T-helper 1 cell treated with Interleukin-12 subunit alpha and Interleukin-12 subunit beta and Interleukin-4 antibody, amounts not matched to agents 30 μg/mL and 1 μg/mL, for 36 hours (primary cell): ENCODE measurements around the gene PSMD1.
A peak's percentile ranks its signal among the peaks of the same experiment; 100 is the strongest.
"Not testable (repeated sequence)": the region's sequence is repeated elsewhere in the genome, so short reads cannot be mapped to it uniquely, and the experiment has no call there.

ENCODE experiments used
- H3K27ac Mint-ChIP-seq: one replicate; pipeline ENCODE4 v1.8.0; 2021; ENCODE audit warnings: mild to moderate bottlenecking, mixed read lengths
- H3K27me3 Mint-ChIP-seq: one replicate; pipeline ENCODE4 v1.8.0; 2021; ENCODE audit warnings: low read depth, mixed read lengths
- H3K36me3 Mint-ChIP-seq: one replicate; pipeline ENCODE4 v1.8.0; 2021; ENCODE audit warnings: low read depth, mixed read lengths
- H3K4me1 Mint-ChIP-seq: one replicate; pipeline ENCODE4 v1.8.0; 2021; ENCODE audit warnings: low read depth, mixed read lengths
- H3K4me3 Mint-ChIP-seq: one replicate; pipeline ENCODE4 v1.8.0; 2021; ENCODE audit warnings: mild to moderate bottlenecking, moderate library complexity, mixed read lengths
- H3K9me3 Mint-ChIP-seq: one replicate; pipeline ENCODE4 v1.8.0; 2021; ENCODE audit warnings: mixed read lengths

PSMD1 gene

DNA sequence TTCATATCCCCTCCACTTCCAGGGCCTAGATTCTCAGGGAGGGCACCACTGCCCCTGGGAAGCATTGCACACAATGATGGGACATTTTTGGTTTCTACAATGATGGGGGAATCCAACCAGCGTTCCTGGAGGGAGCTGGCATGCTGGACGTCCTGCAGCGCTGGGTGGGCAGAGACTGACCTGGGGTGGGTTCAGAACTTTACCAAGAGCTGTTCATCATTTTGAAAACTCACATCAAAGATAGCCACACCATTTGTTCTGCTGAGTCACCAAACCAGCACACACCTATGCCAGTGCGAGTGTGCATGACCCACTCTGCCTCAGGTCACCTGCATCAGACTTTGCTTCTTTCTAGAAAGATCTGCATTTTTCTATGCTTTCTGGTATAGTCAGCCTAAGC lies 127.7 kb downstream of the PSMD1 start:
- H3K4me3 Mint-ChIP-seq = no peak overlapping the region
- no peak overlapping the region for H3K27ac Mint-ChIP-seq
- H3K4me1 Mint-ChIP-seq = peaks cover 9% of the 10 kb centered on the region
- no peaks in the 10 kb centered on the region for H3K36me3 Mint-ChIP-seq
- peaks cover 3% of the 10 kb centered on the region for H3K27me3 Mint-ChIP-seq
- H3K9me3 Mint-ChIP-seq = no peaks in the 10 kb centered on the region

DNA sequence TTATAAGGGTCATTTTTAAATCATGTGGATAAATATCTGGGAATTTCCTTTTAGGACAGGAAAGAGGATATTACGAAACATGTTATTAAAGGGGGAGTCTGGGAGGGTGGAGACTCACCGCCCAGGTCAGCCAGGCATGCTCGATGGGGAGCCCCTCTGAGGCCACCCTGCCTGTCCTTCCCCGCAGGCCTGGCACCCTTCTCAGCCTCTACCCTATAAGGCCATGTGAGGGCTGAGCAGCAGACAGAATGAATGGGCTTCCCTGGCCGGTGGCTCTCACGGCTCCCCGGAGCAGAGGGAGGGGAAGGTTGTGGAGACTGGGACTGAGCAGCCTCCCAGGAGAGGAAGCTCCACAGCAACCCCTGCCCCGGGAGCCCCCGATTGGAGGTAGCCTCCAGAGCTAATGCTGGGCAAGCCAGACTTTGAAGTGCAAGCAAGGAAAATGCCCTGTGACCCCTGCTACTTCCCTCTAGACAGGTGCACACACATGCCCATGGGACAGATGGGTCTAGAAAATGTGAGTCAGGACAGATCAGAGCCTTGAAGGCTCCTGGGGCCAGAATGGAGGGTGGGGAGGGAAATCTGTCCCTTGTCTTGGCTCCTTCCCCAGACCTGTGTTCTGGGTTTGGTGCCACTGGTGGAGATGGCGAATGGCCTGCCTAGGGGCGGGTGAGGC lies 128.5 kb downstream of the PSMD1 start:
- Mint-ChIP-seq H3K9me3 (no peaks in the 10 kb centered on the region), H3K27me3 (peaks cover 9% of the 10 kb centered on the region), H3K4me1 (peaks cover 2% of the 10 kb centered on the region), H3K36me3 (no peaks in the 10 kb centered on the region), H3K27ac (no peak overlapping the region), H3K4me3 (no peak overlapping the region)

DNA sequence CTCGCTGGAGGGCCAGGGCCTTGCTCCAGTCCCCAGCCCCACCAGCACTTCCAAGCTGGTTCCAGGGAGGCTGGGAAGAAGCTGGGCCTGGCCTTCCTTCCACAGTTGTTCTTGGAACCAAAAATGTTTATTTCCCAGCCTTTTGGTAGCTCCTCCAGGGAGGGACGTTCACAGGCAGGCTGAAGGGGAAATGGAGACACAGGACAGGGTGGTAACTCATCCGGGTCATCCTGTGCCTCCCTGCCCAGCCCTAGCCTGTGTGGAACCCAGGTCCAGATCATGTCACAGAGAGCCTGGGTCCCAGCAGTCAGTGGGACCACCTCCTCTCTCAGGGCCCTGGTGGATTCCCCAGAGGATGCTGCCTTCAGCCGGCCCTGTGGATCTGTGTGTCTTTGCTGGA lies 129.2 kb downstream of the PSMD1 start:
- Mint-ChIP-seq H3K36me3 (no peaks in the 10 kb centered on the region), H3K4me3 (no peak overlapping the region), H3K9me3 (no peaks in the 10 kb centered on the region), H3K27me3 (peaks cover 11% of the 10 kb centered on the region), H3K27ac (no peak overlapping the region), H3K4me1 (no peaks in the 10 kb centered on the region)

DNA sequence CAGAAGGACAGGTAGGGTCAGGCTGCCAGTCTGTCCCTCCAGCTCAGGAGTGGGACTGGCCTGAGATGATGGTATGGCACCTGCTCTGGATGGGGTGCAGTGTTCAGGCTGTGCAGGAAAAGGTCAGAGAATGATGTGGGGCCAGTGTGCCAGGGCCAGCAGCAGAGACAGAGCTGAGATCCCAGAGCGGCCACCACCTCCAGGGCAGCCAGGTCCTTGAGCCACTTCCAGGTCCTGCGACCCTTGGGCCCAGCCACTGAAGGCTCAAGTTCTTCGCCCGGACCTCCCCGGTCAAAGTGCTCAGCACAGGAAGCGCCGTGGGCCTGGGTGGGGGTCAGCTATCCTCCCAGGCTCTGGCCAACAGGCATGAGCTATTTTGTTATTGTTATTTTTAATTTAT lies 129.7 kb downstream of the PSMD1 start:
- Mint-ChIP-seq H3K36me3 (no peaks in the 10 kb centered on the region), H3K4me1 (no peaks in the 10 kb centered on the region), H3K9me3 (no peaks in the 10 kb centered on the region), H3K4me3 (no peak overlapping the region), H3K27me3 (peaks cover 11% of the 10 kb centered on the region), H3K27ac (no peak overlapping the region)

DNA sequence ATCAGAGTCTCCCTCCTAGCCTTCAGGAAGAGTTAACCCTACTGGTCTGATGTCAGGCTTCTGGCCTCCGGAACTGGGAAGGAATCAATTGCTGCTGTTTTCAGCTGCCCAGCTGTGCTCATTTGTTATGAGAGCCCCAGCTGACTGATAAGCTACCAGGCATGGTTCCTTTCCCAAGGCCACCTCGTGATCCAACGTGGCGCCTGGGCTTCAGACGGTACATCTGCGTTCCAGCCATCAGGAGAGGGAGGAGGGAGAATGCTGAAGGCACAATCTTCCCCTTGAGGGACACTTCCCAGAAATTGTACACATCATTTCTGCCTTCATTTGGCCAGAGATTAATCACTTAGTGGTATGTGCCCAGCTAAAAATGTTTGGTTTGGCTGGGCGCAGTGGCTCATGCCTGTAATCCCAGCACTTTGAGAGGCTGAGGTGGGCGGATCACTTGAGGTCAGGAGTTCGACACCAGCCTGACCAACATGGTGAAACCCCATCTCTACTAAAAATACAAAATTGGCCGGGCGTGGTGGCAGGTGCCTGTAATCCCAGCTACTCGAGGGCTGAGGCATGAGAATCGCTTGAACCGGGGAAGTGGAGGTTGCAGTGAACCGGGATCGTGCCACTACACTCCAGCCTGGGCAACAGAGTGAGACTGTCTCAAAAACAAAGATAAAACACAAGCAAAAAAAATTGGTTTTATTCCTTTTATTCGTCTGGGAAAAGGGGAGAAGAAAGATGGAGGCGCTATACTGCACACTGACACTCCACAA lies 131.3 kb downstream of the PSMD1 start:
- Mint-ChIP-seq H3K9me3 (no peaks in the 10 kb centered on the region), H3K36me3 (no peaks in the 10 kb centered on the region), H3K27ac (no peak overlapping the region), H3K4me1 (no peaks in the 10 kb centered on the region), H3K4me3 (no peak overlapping the region), H3K27me3 (peaks cover 18% of the 10 kb centered on the region)

DNA sequence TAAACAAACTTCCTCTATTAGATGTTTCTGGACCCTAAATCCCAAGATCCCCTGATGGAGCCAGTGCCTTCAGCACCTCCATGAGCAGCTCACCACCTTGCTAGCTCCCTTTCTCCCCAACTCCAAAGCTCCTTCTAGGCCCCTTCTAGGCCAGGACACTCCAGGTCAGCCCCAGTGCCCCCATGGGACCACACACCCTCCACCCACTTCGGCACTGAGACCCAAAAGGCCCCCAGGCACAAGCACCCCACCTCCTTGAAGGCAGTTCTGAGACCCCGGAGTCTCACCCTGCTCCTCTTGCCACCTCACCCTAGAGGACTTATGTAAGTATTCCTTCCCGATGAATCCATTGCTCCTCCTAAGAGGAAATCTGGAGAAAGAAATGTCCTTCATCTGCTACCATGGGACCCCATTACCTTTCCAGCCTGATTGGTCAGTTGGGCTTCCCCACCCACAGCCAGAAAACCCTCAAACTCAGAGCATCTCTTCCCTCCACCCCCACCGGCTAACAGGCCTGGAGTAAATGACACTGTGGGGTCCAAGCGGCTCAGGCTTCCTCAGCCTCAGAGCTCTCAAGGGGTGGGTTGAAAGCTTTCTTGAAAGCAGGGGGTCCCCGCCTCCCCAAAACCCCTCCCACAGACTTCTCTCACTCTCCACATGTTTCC lies 132.0 kb downstream of the PSMD1 start:
- H3K4me3 Mint-ChIP-seq = no peak overlapping the region
- H3K27me3 Mint-ChIP-seq = peaks cover 20% of the 10 kb centered on the region
- H3K9me3 Mint-ChIP-seq = no peaks in the 10 kb centered on the region
- H3K4me1 Mint-ChIP-seq = no peaks in the 10 kb centered on the region
- H3K36me3 Mint-ChIP-seq = no peaks in the 10 kb centered on the region
- no peak overlapping the region for H3K27ac Mint-ChIP-seq

DNA sequence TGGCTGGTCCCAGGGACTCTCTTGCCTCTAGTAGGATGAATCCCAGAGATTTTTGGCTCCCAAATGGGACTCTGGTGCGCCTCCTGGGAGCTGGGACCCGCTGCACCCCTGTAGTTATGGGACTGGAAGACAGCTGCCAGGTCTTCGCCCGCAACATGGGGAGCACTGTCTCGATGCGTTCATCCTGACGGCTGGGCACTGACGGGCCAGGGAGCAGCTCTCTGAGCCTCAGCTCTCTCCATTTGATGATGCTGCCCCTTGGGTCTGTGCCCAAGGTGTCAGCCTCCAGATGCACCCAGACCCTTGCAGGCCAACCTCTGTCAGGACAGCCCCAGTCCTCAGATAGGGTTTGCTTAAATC lies 132.5 kb downstream of the PSMD1 start:
- Mint-ChIP-seq H3K27me3 (peaks cover 23% of the 10 kb centered on the region), H3K36me3 (no peaks in the 10 kb centered on the region), H3K27ac (no peak overlapping the region), H3K4me3 (no peak overlapping the region), H3K9me3 (no peaks in the 10 kb centered on the region), H3K4me1 (no peaks in the 10 kb centered on the region)

DNA sequence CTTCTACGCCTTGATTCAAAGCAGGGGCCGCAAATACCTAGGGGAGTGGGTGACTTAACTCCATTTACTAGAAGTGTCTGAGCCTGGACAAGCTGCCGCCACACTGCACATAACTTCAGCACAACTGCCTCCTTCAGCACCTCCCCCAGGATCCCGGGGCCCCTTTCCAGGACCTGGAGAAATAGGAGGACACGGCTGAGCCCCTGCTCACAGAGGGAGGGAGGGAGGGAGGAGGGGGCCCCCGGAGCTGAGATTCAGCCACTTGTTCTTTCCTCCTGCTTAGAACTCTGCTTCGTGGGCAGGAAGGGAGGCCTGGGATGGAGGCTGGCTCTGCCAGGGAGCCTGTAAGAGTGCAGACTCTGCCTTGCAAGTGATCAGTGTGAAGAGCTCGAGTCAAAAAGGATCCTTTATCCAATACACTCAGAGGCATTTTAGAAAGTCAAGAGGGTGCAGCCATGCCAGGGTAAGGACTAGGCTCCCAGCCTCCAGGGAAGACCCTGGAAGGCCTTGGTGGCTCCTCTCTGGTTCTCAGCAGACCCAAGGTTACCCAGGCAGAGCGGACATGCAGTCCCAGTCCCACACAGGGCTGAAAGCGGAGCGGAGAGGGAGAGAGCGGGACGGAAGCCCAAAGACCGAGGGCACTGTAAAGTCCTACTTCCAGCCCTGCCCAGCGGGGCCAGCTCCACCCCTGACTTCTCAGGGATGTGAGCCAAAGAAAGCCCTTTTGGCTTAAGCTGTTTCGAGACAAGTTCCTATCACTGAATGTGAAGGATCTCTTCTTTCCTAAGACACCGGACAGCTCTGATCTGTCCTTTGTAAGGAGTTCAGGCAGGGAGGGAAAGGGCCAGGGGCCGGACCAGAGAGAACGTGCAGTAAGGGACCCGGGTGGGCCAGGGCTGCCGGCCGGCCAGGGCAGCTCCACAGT lies 133.2 kb downstream of the PSMD1 start:
- no peaks in the 10 kb centered on the region for H3K9me3 Mint-ChIP-seq
- no peaks in the 10 kb centered on the region for H3K36me3 Mint-ChIP-seq
- no peaks in the 10 kb centered on the region for H3K4me1 Mint-ChIP-seq
- no peak overlapping the region for H3K27ac Mint-ChIP-seq
- peaks cover 24% of the 10 kb centered on the region for H3K27me3 Mint-ChIP-seq
- no peak overlapping the region for H3K4me3 Mint-ChIP-seq

DNA sequence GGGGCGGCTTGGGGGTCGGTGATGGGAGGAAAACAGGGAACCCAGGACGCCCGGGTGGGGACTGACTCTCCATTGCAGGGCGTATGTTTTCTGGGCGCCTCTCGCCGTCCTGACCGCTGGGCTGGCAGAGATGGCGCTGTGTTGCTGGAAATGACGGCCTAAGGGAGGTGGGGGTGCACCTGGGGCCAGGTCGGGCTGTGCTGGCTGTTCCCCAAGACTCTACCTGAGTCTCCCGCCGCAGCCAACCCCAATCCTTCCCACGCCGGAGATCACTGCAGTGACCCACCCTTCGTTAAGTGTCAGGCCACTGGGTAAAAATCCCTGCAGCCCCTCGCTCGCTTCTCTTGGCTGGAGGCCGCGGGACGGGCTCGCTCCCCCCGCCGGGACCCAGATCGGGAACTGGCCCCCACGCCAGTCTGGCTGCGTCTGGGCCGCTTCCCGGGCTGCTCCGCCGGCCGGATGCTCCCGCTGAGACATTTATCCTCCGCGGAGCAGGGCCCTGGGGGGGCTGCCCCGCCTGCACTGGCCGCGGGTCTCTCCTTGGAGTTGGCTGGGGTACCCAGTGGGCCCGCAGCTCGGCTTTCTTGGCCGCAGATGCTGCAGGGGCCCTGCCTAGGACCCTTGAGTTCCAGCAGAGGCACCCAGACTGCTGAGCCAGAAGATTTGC lies 134.0 kb downstream of the PSMD1 start:
- Mint-ChIP-seq H3K4me1 (no peaks in the 10 kb centered on the region), H3K27ac (no peak overlapping the region), H3K27me3 (peaks cover 24% of the 10 kb centered on the region), H3K4me3 (no peak overlapping the region), H3K36me3 (no peaks in the 10 kb centered on the region), H3K9me3 (no peaks in the 10 kb centered on the region)

DNA sequence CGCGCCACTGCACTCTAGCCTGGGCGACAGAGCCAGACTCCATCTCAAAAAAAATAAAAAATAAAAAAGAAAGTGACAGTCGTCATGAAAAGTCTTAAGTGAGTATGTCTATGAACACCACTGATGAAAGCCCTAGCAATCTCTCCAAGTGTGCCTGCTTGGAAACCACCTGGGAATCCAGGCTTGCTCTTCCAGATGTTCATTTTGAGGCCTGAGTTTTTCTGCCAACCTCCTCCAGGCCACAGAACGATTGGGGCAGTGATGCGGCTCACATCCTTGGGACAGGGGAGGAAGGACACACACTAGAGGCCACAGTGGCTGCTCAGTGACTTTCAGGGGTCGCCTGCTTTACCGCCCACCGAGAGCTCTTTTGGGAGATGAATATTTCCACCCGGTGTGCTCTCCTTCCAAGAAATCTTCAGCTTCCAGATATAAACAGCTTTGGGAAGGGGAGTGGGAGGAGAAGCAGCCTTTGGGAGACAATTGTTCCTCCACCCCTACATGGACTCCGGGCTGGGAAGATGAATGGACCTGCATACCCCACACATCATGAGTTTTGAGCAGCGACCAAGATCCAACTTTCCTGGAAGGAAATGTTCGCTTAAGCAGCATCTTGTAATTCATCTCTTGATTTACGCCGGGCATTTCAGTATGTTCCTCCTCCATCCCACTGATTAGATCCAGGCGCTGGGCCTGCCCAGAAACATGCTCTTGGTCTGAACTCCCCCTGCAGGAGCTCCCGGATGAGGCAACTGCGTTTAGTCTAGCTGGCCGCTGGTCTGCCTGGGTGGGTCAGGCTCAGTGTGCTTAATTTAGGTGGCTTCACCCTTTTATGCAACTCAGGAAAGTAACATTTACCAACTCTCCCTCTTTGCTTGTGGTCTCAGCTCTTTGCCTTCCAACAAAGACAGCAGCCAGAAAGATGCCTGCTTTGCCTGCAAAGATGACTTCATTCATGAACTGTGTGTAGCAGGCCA lies 135.5 kb downstream of the PSMD1 start:
- peaks cover 1% of the 10 kb centered on the region for H3K36me3 Mint-ChIP-seq
- H3K27ac Mint-ChIP-seq = no peak overlapping the region
- H3K4me1 Mint-ChIP-seq = no peaks in the 10 kb centered on the region
- H3K9me3 Mint-ChIP-seq = no peaks in the 10 kb centered on the region
- H3K4me3 Mint-ChIP-seq = no peak overlapping the region
- peaks cover 32% of the 10 kb centered on the region for H3K27me3 Mint-ChIP-seq

DNA sequence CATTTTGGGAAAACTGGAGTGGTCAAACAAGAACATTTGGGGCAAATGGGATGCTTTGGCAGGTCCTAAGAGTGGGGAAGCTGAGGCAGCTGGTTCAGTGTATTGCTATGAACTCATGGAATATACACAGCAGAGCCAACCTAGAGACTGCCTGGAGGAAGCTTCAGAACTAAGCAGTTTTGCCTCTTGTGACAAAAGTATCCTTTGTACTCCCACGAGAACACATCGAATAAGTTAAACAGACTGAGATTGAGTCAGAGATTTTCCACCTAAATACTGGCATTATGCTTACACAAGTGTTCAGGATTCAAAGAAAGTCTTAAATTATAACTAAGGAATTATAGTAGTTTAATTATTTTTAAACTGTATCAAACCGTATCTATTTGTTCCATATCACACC lies 136.5 kb downstream of the PSMD1 start:
- peaks cover 4% of the 10 kb centered on the region for H3K4me1 Mint-ChIP-seq
- peaks cover 1% of the 10 kb centered on the region for H3K36me3 Mint-ChIP-seq
- no peak overlapping the region for H3K4me3 Mint-ChIP-seq
- H3K27ac Mint-ChIP-seq = no peak overlapping the region
- H3K9me3 Mint-ChIP-seq = no peaks in the 10 kb centered on the region
- peaks cover 37% of the 10 kb centered on the region for H3K27me3 Mint-ChIP-seq

DNA sequence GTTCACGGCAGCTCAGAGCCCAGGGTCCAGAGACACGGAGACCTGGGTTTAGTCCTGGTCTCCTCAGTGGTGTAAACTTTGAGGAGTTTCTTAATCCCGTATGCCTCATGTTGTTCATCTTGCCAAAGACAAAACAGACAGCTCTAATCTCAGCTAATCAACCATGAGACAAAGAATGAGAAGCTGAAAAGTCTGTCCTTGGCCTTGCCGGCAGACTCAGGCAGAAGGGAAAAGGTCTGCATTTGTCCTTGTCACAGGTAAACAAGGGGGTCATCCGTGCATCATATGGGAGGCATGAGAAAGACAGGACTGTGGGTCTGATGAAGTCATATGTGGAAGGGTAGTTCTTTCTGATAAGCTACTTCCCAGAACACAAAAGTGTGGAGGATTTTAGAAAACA lies 139.9 kb downstream of the PSMD1 start:
- Mint-ChIP-seq H3K4me3 (peak overlapping the region; percentile 57), H3K4me1 (peaks cover 4% of the 10 kb centered on the region), H3K27me3 (peaks cover 46% of the 10 kb centered on the region), H3K9me3 (no peaks in the 10 kb centered on the region), H3K36me3 (peaks cover 1% of the 10 kb centered on the region), H3K27ac (no peak overlapping the region)

DNA sequence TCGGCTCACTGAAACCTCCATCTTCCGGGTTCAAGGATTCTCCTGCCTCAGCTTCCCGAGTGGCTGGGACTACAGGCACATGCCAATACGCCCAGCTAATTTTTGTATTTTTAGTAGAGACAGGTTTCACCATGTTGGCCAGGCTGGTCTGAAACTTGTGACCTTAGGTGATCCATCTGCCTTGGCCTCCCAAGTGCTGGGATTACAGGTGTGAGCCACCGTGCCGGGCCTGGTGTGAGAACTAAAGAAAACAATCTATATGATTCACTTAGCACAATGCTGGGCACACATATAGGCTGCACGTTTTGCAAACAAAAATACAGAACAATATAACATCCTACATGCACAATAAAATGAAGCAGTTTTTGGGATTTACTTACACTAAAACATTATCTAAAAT lies 140.5 kb downstream of the PSMD1 start:
- H3K9me3 Mint-ChIP-seq, H3K27ac Mint-ChIP-seq, H3K36me3 Mint-ChIP-seq, H3K4me1 Mint-ChIP-seq: not testable (repeated sequence)
- Mint-ChIP-seq H3K27me3 (peaks cover 47% of the 10 kb centered on the region), H3K4me3 (peak overlapping the region; percentile 91)
